HepG2 (cell line): Measurements from ENCODE around the gene LRRC73. TPM values are rescaled to one million over a fixed set of nuclear protein-coding genes. Genes with fewer than 3 reads are reported as not detected.
A peak's percentile ranks its signal among the peaks of the same experiment; 100 is the strongest.

Source experiments
- ATAC-seq: fragments of 200-7000 bp; cut with Tn5 transposase; 3 replicates; pipeline ENCODE4 v1.9.1; 2020; ENCODE audit warnings: mild to moderate bottlenecking, moderate library complexity
- BruUV-seq: library from RNA; stranded (reverse); fragments of 400-500 nt; replicated peaks from 2 replicates; lab custom pipeline; 2021; lab: Mats Ljungman, UMichigan
- CTCF ChIA-PET: fragments of 300-600 bp; formaldehyde crosslinking; extraction: SDS; loops from one replicate; lab custom pipeline; 2021; ENCODE audit warnings: low total read pairs, inconsistent platforms, low intra/inter-chr PET ratio; lab: Yijun Ruan, JAX
- POLR2A ChIA-PET: fragments of 350-600 bp; sonication (Branson Sonifier 250); formaldehyde crosslinking; loops from one replicate; lab custom pipeline; 2020; ENCODE audit warnings: antibody characterized with exemption, inconsistent platforms; lab: Yijun Ruan, JAX
- DNase-seq: peaks from one replicate; pipeline ENCODE4 v3.0.0-alpha.2; 2015; ENCODE audit warnings: low spot score
- FAIRE-seq: peaks from 3 replicates; lab custom pipeline; 2011; peaks lifted over from hg19 to GRCh38; lab: Jason Lieb, UNC
- H2AFZ ChIP-seq: one replicate; pipeline ENCODE4 v1.6.1; 2011; ENCODE audit warnings: low read length, inconsistent platforms
- H3K27ac ChIP-seq: fragments of 300-600 bp; 3 replicates; pipeline ENCODE4 v1.8.0; 2011; ENCODE audit warnings: mixed run types, mild to moderate bottlenecking, mixed read lengths, low read length, inconsistent platforms; ENCODE audit not compliant: insufficient read depth; ENCODE audit errors: extremely low read length
- H3K27me3 ChIP-seq, 2 experiments: fragments of 200-600 bp in 1 of 2; 2 replicates in 1 of 2; 3 replicates in 1 of 2; pipeline versions ENCODE4 v1.6.0 to v1.8.0; 2011; ENCODE audit warnings: low read length in 2 of 2, mild to moderate bottlenecking in 2 of 2, moderate library complexity in 2 of 2, inconsistent platforms in 1 of 2; ENCODE audit not compliant: insufficient read depth in 2 of 2, control insufficient read depth in 1 of 2
- H3K36me3 ChIP-seq, 2 experiments: fragments of 200-600 bp in 1 of 2; replicated peaks in 1 of 2; 2 replicates in 1 of 2; 3 replicates in 1 of 2; pipeline versions ENCODE4 v1.5.1 to v1.8.0; 2011; ENCODE audit warnings: low read length in 2 of 2, inconsistent platforms in 1 of 2; ENCODE audit not compliant: insufficient read depth in 2 of 2, control insufficient read depth in 1 of 2
- H3K4me1 ChIP-seq: 2 replicates; pipeline ENCODE4 v1.5.1; 2012; ENCODE audit warnings: low read length, inconsistent platforms; ENCODE audit not compliant: insufficient read depth
- H3K4me2 ChIP-seq: 2 replicates; pipeline ENCODE4 v1.6.0; 2011; ENCODE audit warnings: low read depth, low read length, inconsistent platforms
- H3K4me3 ChIP-seq, 3 experiments: fragments of 200-600 bp in 1 of 3; sonication (generic), shearing (Covaris generic) in 1 of 3; replicated peaks in 1 of 3; 2 replicates each; pipeline ENCODE4 v1.5.1; 2011 to 2016; ENCODE audit warnings: low read length in 3 of 3, inconsistent platforms in 2 of 3, low read depth in 2 of 3, mild to moderate bottlenecking in 2 of 3, control low read depth in 1 of 3, mixed read lengths in 1 of 3; ENCODE audit not compliant: insufficient read depth in 1 of 3
- H3K79me2 ChIP-seq: one replicate; pipeline ENCODE4 v1.6.1; 2011; ENCODE audit warnings: low read length, inconsistent platforms; ENCODE audit not compliant: insufficient read depth
- H3K9ac ChIP-seq: 2 replicates; pipeline ENCODE4 v1.6.0; 2011; ENCODE audit warnings: mild to moderate bottlenecking, low read depth, low read length, inconsistent platforms; ENCODE audit not compliant: insufficient read depth
- H3K9me3 ChIP-seq: 2 replicates; pipeline ENCODE4 v1.5.1; 2012; ENCODE audit warnings: mild to moderate bottlenecking, low read length
- H4K20me1 ChIP-seq: 2 replicates; pipeline ENCODE4 v1.6.0; 2011; ENCODE audit warnings: inconsistent platforms, mild to moderate bottlenecking, low read length, moderate library complexity; ENCODE audit not compliant: insufficient read depth
- KLF11 ChIP-seq: IDR thresholded peaks from 2 replicates; pipeline ENCODE4 v1.6.1; 2016; ENCODE audit warnings: missing compliant biosample characterization
- LCORL ChIP-seq, 2 experiments: fragments of 450-650 bp in 1 of 2; sonication (generic) in 1 of 2; formaldehyde crosslinking in 1 of 2; IDR thresholded peaks; 2 replicates each; pipeline versions ENCODE4 v1.5.0 to v1.6.1; 2017 to 2020; ENCODE audit warnings: antibody characterized with exemption in 1 of 2, missing genetic modification reagents in 1 of 2
- POLR2G ChIP-seq: fragments of 200-400 bp; formaldehyde crosslinking; IDR thresholded peaks from 2 replicates; pipeline ENCODE4 v1.6.1; 2018; ENCODE audit warnings: mild to moderate bottlenecking, low read depth, low read length, moderate library complexity
- SPEN ChIP-seq: sonication (generic); formaldehyde crosslinking; IDR thresholded peaks from 2 replicates; pipeline ENCODE4 v1.5.1; 2020; ENCODE audit warnings: low read depth, mild to moderate bottlenecking, missing genetic modification reagents
- TEF ChIP-seq: sonication (generic); formaldehyde crosslinking; IDR thresholded peaks from 2 replicates; pipeline ENCODE4 v1.5.0; 2020; ENCODE audit warnings: missing genetic modification reagents
- WIZ ChIP-seq: sonication (generic); formaldehyde crosslinking; IDR thresholded peaks from 2 replicates; pipeline ENCODE4 v1.5.1; 2020; ENCODE audit warnings: mild to moderate bottlenecking, missing genetic modification reagents
- ZBTB38 ChIP-seq: sonication (generic); formaldehyde crosslinking; IDR thresholded peaks from 2 replicates; pipeline ENCODE4 v1.5.1; 2020; ENCODE audit warnings: mild to moderate bottlenecking, missing genetic modification reagents
- ZNF367 ChIP-seq: sonication (generic); formaldehyde crosslinking; IDR thresholded peaks from 2 replicates; pipeline ENCODE4 v1.4.0; 2020; ENCODE audit warnings: missing genetic modification reagents, borderline replicate concordance
- ZNF441 ChIP-seq: sonication (generic); formaldehyde crosslinking; IDR thresholded peaks from 2 replicates; pipeline ENCODE4 v1.7.0; 2021; ENCODE audit warnings: missing genetic modification reagents, borderline replicate concordance
- ZNF451 ChIP-seq: sonication (generic); formaldehyde crosslinking; IDR thresholded peaks from 2 replicates; pipeline ENCODE4 v1.5.0; 2020; ENCODE audit warnings: mild to moderate bottlenecking, missing genetic modification reagents
- ZNF552 ChIP-seq: sonication (generic); formaldehyde crosslinking; IDR thresholded peaks from 2 replicates; pipeline ENCODE4 v1.9.0; 2022; ENCODE audit warnings: missing genetic modification reagents, mild to moderate bottlenecking, borderline replicate concordance
- ZNF747 ChIP-seq: sonication (generic); formaldehyde crosslinking; IDR thresholded peaks from 2 replicates; pipeline ENCODE4 v1.8.1; 2023; ENCODE audit warnings: missing genetic modification reagents, mild to moderate bottlenecking, borderline replicate concordance
- ZSCAN21 ChIP-seq: sonication (generic); formaldehyde crosslinking; IDR thresholded peaks from 2 replicates; pipeline ENCODE4 v1.8.0; 2022; ENCODE audit warnings: mild to moderate bottlenecking, missing genetic modification reagents, moderate library complexity, borderline replicate concordance
- WGBS: methylation state at CpG from one replicate; pipeline ENCODE4 v1.1.6; 2017; ENCODE audit warnings: low lambda C conversion rate; 5-methylcytosine and 5-hydroxymethylcytosine counted together
- in situ Hi-C: cut with HindIII; loops from 2 replicates; pipeline ENCODE4 v1.10.0; 2017; ENCODE audit warnings: low pct_unique_long_range_greater_than_20kb; ENCODE audit not compliant: extremely low pct_ligation_motif_present
- intact Hi-C: fragments of 100-400 bp; cut with micrococcal nuclease; formaldehyde crosslinking; loops from one replicate; pipeline ENCODE4 v1.10.0; 2022; ENCODE audit not compliant: unreplicated experiment
- polyA plus RNA-seq, 8 experiments: library from polyadenylated mRNA; depleted of rRNA in 3 of 8; stranded (reverse) in 7 of 8; unstranded in 1 of 8; fragments of >200 nt; fragmentation: Illumina TruSeq in 4 of 8; extraction: Trizol in 4 of 8; gene quantifications; 2 replicates each; pipeline versions ENCODE4 v1.2.1 to v1.2.3, GENCODE V29; 2011 to 2016; ENCODE audit warnings: low read depth in 4 of 8, missing spikeins in 1 of 8, mixed read lengths in 1 of 8; ENCODE audit not compliant: insufficient read depth in 1 of 8
- total RNA-seq, 5 experiments: library from RNA; depleted of rRNA; stranded (reverse); fragments of >200 nt; fragmentation: Illumina TruSeq; extraction: Trizol; gene quantifications; 2 replicates each; pipeline ENCODE4 v1.2.3, GENCODE V29; 2016; ENCODE audit warnings: low read depth in 1 of 5
- TF ChIP-seq, protein P1 (sequence below): sonication (generic); formaldehyde crosslinking; IDR thresholded peaks from 2 replicates; pipeline ENCODE4 v1.5.1; 2020; ENCODE audit warnings: mild to moderate bottlenecking, missing genetic modification reagents, moderate library complexity
- TF ChIP-seq, protein P2 (sequence below): sonication (generic); formaldehyde crosslinking; IDR thresholded peaks from 2 replicates; pipeline ENCODE4 v1.5.0; 2020; ENCODE audit warnings: missing genetic modification reagents, mild to moderate bottlenecking, borderline replicate concordance
- TF ChIP-seq, protein P3 (sequence below): IDR thresholded peaks from 2 replicates; pipeline ENCODE4 v1.6.1; 2012; ENCODE audit warnings: inconsistent platforms

The LRRC73 gene
- total and polyA plus RNA-seq, 2 of the 13 experiments (the other 11 are each of a cell fraction or from before 2014, with no cell fraction given): 0.11 to 0.12 TPM

DNA sequence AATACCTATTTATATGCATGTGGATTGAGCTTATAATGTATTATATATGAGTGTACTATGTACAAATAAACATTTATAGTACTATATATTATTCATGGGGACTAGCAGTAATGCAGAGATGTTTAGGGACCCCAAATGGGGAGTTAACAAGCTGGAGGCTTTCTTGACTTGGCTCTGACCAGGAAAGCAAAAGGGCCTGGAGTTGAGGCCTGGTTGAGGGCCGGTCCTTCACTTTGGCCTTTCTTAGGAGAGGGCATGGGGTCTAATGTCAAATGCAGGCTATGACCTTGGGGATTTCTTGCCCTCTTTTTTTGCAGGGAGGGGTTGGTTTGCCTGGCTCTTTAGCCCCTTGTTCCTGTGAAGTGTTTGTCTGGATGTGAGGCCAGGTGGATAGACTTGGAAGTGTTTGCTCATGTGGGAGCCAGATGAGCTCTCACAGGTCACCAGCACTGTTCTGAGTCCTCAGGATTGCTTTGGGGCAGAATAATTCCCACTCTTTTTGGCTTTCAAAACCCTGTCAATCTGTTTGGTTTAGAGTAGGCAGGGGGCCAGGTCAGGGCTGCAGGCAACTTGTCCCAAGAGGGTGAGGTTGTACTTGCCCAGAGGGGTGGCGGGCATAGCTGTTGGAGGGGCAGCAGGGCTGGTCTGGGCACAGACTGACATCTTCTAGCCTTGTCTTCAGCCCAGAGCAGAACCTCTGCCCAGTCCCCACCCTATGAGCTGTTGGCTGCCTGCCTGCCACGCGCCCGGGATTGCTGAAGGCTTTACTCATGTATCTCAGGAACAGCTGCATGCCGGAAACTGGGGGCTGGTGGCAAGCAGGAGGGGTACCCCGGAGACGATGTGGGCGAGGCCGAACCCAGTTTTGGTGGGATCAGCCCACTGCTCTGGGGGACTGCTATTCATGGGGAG, 18.1 kb downstream of the LRRC73 start:
- Histone ChIP-seq H4K20me1 (no peaks in the 10 kb centered on the region), H3K27ac (no peak overlapping the region), H3K9ac (peak overlapping the region; percentile 48; the same call in 1 of the 2 replicates), H3K36me3 (peaks cover 0 to 4% of the 10 kb centered on the region in 2 experiments; a peak in 2 of 5 replicates), H2AFZ (no peak overlapping the region), H3K79me2 (peaks cover 50% of the 10 kb centered on the region), H3K4me1 (no peaks in the 10 kb centered on the region), H3K27me3 (no peaks in the 10 kb centered on the region), H3K4me2 (peak overlapping the region; percentile 41), H3K9me3 (no peaks in the 10 kb centered on the region), H3K4me3 (peak overlapping the region in 1 of 3 experiments; percentile 2; a peak in 1 of 6 replicates)
- BruUV-seq: no TSS peak
- ATAC-seq (no peak), FAIRE-seq (peak; percentile 39), DNase-seq (no peak)
- ChIA-PET CTCF (no interaction called here), POLR2A (interaction anchor here (0.9 to 6.4 kb wide), 9 partner anchors 13 to 310 kb away, joined by 3 to 141 read pairs (median 6); partner anchors contain the start of genes ABCC10, CUL9, DLK2 and POLR1C)
- in situ Hi-C loops: loop anchor here (5.0 kb wide), 1 partner anchor 35 kb away; the partner anchor contains the start of gene DLK2
- intact Hi-C loops: loop anchor here (2.0 to 10.0 kb wide), 3 partner anchors 15 to 230 kb away; partner anchors contain the start of gene TJAP1
- WGBS: 82% methylated on average over 10 of the region's 10 CpGs
- TF ChIP-seq KLF11 (CRISPR knock-in tag): no peak
- peak; percentile 30; the same call in 1 of the 2 replicates for TF ChIP-seq POLR2G
- TF ChIP-seq LCORL (IDR thresholded peaks at IDR 0.05): no peak
- TF ChIP-seq LCORL (CRISPR knock-in tag; IDR thresholded peaks at IDR 0.05): 0 out of 2 replicates have a peak, but pooled peaks have one; percentile 9
- TF ChIP-seq, protein P1, sequence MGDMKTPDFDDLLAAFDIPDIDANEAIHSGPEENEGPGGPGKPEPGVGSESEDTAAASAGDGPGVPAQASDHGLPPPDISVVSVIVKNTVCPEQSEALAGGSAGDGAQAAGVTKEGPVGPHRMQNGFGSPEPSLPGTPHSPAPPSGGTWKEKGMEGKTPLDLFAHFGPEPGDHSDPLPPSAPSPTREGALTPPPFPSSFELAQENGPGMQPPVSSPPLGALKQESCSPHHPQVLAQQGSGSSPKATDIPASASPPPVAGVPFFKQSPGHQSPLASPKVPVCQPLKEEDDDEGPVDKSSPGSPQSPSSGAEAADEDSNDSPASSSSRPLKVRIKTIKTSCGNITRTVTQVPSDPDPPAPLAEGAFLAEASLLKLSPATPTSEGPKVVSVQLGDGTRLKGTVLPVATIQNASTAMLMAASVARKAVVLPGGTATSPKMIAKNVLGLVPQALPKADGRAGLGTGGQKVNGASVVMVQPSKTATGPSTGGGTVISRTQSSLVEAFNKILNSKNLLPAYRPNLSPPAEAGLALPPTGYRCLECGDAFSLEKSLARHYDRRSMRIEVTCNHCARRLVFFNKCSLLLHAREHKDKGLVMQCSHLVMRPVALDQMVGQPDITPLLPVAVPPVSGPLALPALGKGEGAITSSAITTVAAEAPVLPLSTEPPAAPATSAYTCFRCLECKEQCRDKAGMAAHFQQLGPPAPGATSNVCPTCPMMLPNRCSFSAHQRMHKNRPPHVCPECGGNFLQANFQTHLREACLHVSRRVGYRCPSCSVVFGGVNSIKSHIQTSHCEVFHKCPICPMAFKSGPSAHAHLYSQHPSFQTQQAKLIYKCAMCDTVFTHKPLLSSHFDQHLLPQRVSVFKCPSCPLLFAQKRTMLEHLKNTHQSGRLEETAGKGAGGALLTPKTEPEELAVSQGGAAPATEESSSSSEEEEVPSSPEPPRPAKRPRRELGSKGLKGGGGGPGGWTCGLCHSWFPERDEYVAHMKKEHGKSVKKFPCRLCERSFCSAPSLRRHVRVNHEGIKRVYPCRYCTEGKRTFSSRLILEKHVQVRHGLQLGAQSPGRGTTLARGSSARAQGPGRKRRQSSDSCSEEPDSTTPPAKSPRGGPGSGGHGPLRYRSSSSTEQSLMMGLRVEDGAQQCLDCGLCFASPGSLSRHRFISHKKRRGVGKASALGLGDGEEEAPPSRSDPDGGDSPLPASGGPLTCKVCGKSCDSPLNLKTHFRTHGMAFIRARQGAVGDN (CRISPR knock-in tag): peak; percentile 82
- TF ChIP-seq ZNF367: no peak
- TF ChIP-seq ZBTB38 (CRISPR knock-in tag): 0 out of 2 replicates have a peak, but pooled peaks have one; percentile 14
- TF ChIP-seq ZNF451 (CRISPR knock-in tag): no peak
- 0 out of 2 replicates have a peak, but pooled peaks have one; percentile 25 for TF ChIP-seq ZNF552 (CRISPR knock-in tag)
- TF ChIP-seq ZSCAN21: 0 out of 2 replicates have a peak, but pooled peaks have one; percentile 27
- TF ChIP-seq, protein P2, sequence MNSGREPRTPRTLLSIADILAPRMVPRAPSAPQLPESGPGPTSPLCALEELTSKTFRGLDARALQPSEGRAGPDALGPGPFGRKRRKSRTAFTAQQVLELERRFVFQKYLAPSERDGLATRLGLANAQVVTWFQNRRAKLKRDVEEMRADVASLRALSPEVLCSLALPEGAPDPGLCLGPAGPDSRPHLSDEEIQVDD: peak; percentile 41; the same call in 1 of the 2 replicates
- TF ChIP-seq TEF: no peak
- TF ChIP-seq SPEN (CRISPR knock-in tag): peak; percentile 17; the same call in 1 of the 2 replicates
- 0 out of 2 replicates have a peak, but pooled peaks have one; percentile 29 for TF ChIP-seq WIZ (CRISPR knock-in tag)
- 0 out of 2 replicates have a peak, but pooled peaks have one; percentile 64 for TF ChIP-seq ZNF747 (CRISPR knock-in tag)
- TF ChIP-seq, protein P3, sequence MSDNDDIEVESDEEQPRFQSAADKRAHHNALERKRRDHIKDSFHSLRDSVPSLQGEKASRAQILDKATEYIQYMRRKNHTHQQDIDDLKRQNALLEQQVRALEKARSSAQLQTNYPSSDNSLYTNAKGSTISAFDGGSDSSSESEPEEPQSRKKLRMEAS: 0 out of 2 replicates have a peak, but pooled peaks have one; percentile 23
- no peak for TF ChIP-seq ZNF441 (CRISPR knock-in tag)
